Measurements from ENCODE around the gene ZNF426.
"Not testable (repeated sequence)": the region's sequence is repeated elsewhere in the genome, so short reads cannot be mapped to it uniquely, and the experiment has no call there.

Gene ZNF426

GRCh38 chr19:9538183-9539058 is at the start of gene ZNF426:
Gene ZNF426 (minus strand): TSS chr19:9538645. CDS start chr19:9536232, 2,413 bp downstream.
- DNase-seq = no peak

GRCh38 chr19:9586764-9587163 is 48.3 kb upstream of the ZNF426 start:
- no peak for DNase-seq

GRCh38 chr19:9584073-9584833 is 45.8 kb upstream of the ZNF426 start, which contains the start of gene ZNF121:
Gene ZNF121 (minus strand): TSS chr19:9584504. CDS start chr19:9568097, 16,407 bp downstream.
- no peak for DNase-seq

- not testable (repeated sequence) for DNase-seq
These were observed 43.8 kb upstream of the ZNF426 start for GRCh38 chr19:9582081-9582725.

GRCh38 chr19:9580728-9581127 is 42.3 kb upstream of the ZNF426 start:
- DNase-seq = no peak

GRCh38 chr19:9570255-9570654 is 31.8 kb upstream of the ZNF426 start:
- no peak for DNase-seq

- no peak for DNase-seq
These were observed 28.3 kb upstream of the ZNF426 start for GRCh38 chr19:9566729-9567128.

- no peak for DNase-seq
These were observed 27.7 kb upstream of the ZNF426 start for GRCh38 chr19:9565900-9566705.

- no peak for DNase-seq
These were observed 14.3 kb upstream of the ZNF426 start for GRCh38 chr19:9552536-9553274.

- no peak for DNase-seq
These were observed 9.4 kb upstream of the ZNF426 start for GRCh38 chr19:9547870-9548269.

- not testable (repeated sequence) for DNase-seq
These were observed 2.8 kb upstream of the ZNF426 start for GRCh38 chr19:9541281-9541680.

GRCh38 chr19:9539921-9540320 is 1.5 kb upstream of the ZNF426 start:
- not testable (repeated sequence) for DNase-seq

- not testable (repeated sequence) for DNase-seq
These were observed 756 bp upstream of the ZNF426 start for GRCh38 chr19:9539201-9539600.

- no peak for DNase-seq
These were observed 2.5 kb downstream of the ZNF426 start for GRCh38 chr19:9535934-9536333.

- no peak for DNase-seq
These were observed 6.5 kb downstream of the ZNF426 start for GRCh38 chr19:9531933-9532332.

GRCh38 chr19:9528757-9529336 is 9.6 kb downstream of the ZNF426 start:
- no peak for DNase-seq

GRCh38 chr19:9523885-9524474 is 14.5 kb downstream of the ZNF426 start:
- no peak for DNase-seq

- no peak for DNase-seq
These were observed 31.2 kb downstream of the ZNF426 start for GRCh38 chr19:9507285-9507684.

GRCh38 chr19:9500796-9501195 is 37.6 kb downstream of the ZNF426 start:
- no peak for DNase-seq

- no peak for DNase-seq
These were observed 40.1 kb downstream of the ZNF426 start, which contains the start of gene ZNF560 for GRCh38 chr19:9498183-9498902. Gene ZNF560 (minus strand): TSS chr19:9498616. CDS start chr19:9475313, 23,303 bp downstream.

Measured in cortex of kidney (tissue), 1 donor.